ENCODE measurements around the gene BMP7. TPM values are rescaled to one million over a fixed set of nuclear protein-coding genes. Genes with fewer than 3 reads are reported as not detected.

BMP7 gene
- total RNA-seq, 1 donor from 2014 or later: 3.7 TPM

DNA sequence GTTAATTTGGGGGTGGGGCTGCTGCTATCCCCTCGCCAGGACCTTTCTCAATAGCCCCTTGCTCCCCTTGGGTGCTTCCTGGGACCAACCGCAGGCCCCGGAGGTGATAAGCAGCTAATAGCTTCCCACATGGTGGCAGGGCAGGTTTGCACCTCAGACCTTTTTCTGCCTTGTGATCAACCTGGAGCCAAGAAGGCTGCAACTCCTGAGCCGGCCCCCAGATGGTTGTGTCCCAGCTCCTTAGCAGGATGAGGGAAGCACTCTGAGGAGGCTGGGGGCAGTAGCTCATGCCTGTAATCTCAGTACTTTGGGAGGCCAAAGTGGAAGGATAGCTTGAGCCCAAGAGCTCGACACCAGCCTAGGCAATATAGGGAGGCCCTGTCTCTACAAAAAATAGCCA lies 85.5 kb downstream of the BMP7 start:
- DNase-seq (ENCODE audit: low read depth): no peak
- TF ChIP-seq, protein P1, sequence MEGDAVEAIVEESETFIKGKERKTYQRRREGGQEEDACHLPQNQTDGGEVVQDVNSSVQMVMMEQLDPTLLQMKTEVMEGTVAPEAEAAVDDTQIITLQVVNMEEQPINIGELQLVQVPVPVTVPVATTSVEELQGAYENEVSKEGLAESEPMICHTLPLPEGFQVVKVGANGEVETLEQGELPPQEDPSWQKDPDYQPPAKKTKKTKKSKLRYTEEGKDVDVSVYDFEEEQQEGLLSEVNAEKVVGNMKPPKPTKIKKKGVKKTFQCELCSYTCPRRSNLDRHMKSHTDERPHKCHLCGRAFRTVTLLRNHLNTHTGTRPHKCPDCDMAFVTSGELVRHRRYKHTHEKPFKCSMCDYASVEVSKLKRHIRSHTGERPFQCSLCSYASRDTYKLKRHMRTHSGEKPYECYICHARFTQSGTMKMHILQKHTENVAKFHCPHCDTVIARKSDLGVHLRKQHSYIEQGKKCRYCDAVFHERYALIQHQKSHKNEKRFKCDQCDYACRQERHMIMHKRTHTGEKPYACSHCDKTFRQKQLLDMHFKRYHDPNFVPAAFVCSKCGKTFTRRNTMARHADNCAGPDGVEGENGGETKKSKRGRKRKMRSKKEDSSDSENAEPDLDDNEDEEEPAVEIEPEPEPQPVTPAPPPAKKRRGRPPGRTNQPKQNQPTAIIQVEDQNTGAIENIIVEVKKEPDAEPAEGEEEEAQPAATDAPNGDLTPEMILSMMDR (conservative IDR thresholded peaks at IDR 0.05; ENCODE audit: low read depth, low read length): no peak
- H3K4me3 ChIP-seq (ENCODE audit: low read depth, low read length): no peak overlapping the region

DNA sequence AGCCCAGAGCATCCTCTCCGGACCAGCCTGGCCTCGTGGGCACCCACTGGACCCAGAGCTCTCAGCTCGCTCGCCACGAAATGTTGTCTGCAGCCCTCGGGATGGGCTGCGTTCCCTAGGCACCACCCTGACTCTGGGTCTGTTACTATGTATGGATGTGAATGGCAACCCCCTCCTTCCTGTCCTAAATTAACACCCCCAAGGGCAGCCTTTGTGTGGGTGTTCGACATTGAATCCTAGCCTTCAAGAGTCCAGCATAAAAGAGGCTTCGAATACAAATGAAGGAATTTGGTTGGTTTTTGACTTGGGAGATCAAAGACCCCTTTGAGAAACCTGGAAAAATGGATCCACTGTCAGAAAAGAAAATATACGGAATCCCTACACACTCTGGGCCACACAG lies 86.1 kb downstream of the BMP7 start:
- no peak overlapping the region for H3K4me3 ChIP-seq (ENCODE audit: low read depth, low read length)
- no peak for DNase-seq (ENCODE audit: low read depth)
- TF ChIP-seq, protein P1 (conservative IDR thresholded peaks at IDR 0.05; ENCODE audit: low read depth, low read length): no peak

DNA sequence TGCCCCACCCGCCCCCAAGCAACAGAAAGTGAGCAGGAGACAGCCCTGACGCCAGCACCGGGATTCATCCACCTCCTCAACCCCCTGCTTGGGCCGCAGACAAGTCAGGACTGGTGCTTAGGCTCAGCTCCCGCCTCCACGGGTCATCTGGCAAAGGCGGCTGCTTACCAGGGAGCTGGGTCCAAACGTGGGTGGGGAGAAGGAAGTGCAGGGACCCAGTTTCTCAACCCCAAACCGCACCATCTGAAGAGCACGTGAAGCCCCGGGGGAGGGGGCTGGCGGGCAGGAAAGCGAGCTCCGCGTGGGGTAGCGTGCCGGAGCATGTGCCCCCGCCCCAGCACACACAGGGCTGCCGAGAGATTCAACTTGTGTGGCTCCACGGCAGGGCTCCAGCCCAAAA lies 87.2 kb downstream of the BMP7 start:
- no peak overlapping the region for H3K4me3 ChIP-seq (ENCODE audit: low read depth, low read length)
- no peak for DNase-seq (ENCODE audit: low read depth)
- TF ChIP-seq, protein P1 (conservative IDR thresholded peaks at IDR 0.05; ENCODE audit: low read depth, low read length): no peak

GRCh38 chr20:57178582-57179111 lies 87.8 kb downstream of the BMP7 start:
- H3K4me3 ChIP-seq (ENCODE audit: low read depth, low read length): no peak overlapping the region
- DNase-seq (ENCODE audit: low read depth): no peak
- TF ChIP-seq, protein P1 (conservative IDR thresholded peaks at IDR 0.05; ENCODE audit: low read depth, low read length): no peak

DNA sequence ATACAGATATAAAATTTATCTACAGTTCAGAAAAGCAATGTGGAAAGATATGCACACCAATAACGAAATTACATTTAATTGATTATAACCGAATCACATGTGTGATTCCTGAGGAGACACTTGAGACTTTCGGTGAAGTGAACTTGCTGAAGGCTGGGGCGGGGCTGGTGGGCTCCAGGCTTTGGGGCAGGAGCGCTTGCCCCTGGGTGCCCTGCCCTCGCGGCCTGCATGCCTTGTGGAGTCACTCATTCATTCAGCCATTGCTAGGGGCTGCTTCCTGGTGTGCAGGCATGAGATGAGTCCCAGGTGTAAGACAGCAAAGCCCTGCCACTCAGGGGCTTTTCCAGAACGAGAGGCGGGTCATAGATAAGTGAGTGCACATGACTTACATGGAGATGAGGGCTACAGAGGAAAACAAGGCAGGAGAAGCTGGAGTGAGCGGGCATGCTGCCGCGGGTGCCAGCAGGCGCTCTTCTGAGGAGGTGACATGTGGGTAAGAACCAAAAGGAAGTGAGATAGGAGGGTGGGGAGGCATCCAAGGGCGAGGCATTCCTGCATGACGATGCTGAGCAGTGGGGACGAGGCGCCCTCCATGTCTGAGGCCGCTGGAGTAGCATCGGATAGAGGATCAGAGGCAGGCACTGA lies 88.7 kb downstream of the BMP7 start:
- no peak for DNase-seq (ENCODE audit: low read depth)
- TF ChIP-seq, protein P1 (conservative IDR thresholded peaks at IDR 0.05; ENCODE audit: low read depth, low read length): no peak

GRCh38 chr20:57176842-57177241 lies 89.6 kb downstream of the BMP7 start:
- TF ChIP-seq, protein P1 (conservative IDR thresholded peaks at IDR 0.05; ENCODE audit: low read depth, low read length): no peak
- H3K4me3 ChIP-seq (ENCODE audit: low read depth, low read length): no peak overlapping the region
- DNase-seq (ENCODE audit: low read depth): no peak

More for the DNA sequence above, 88.7 kb downstream of the BMP7 start:
- H3K4me3 ChIP-seq (ENCODE audit: low read depth, low read length): no peak overlapping the region
